HTR-8/SVneo (cell line): ENCODE data around the gene DBN1.

Experiments
- DNase-seq: peaks from one replicate; pipeline ENCODE4 v3.0.0; 2011; ENCODE audit warnings: low spot score, mixed read lengths; ENCODE audit not compliant: insufficient read length
- FAIRE-seq: peaks from 2 replicates; lab custom pipeline; 2011; peaks lifted over from hg19 to GRCh38; lab: Jason Lieb, UNC

DBN1 gene

DNA sequence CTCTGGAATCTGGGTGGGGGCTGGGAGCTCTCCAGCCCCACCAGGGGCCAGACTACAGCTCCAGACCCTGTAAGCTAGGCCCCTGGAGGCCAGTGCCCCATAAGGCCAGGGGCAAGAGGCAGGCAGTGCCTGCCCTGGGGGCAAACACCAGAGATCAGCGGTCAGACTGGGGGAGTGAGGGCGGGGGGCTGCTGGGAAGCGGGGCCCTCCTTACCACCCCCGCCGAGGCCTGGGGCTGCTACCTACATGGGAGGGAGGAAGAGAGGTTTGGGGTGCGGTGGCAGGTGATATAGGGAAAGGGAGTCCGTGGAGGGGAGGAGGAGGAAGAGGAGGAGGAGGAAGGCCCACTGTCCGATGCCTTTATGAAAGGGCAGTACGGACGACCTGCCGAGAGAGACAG lies 14.1 kb downstream of the DBN1 start:
- FAIRE-seq (no peak), DNase-seq (no peak)

DNA sequence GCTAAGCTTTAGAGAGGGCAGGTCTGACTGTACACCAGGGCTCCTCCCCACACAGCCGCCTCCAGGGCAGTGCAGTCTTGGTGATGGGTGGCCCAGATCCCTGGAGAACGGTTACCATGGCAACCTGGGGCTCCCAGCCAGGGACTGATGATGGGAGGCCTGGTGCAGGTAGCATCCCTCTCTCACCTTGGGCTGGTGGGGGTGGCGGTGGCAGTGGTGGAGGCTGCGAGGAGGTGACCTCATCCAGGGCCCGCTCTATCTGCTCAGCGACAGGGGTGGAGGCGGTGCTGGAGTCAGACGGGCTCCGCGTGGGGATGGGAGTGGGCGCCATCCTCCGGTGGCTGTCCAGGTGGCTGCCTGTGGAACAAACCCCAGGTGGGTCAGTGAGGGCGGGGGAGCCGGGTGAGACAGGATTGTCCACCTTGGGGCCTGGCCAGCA lies 14.5 kb downstream of the DBN1 start:
- no peak for FAIRE-seq
- no peak for DNase-seq

GRCh38 chr5:177457852-177458681 lies 15.4 kb downstream of the DBN1 start:
- no peak for DNase-seq
- no peak for FAIRE-seq

GRCh38 chr5:177456976-177457851 lies 16.2 kb downstream of the DBN1 start:
- DNase-seq (peak; percentile 92), FAIRE-seq (peak; percentile 72)

DNA sequence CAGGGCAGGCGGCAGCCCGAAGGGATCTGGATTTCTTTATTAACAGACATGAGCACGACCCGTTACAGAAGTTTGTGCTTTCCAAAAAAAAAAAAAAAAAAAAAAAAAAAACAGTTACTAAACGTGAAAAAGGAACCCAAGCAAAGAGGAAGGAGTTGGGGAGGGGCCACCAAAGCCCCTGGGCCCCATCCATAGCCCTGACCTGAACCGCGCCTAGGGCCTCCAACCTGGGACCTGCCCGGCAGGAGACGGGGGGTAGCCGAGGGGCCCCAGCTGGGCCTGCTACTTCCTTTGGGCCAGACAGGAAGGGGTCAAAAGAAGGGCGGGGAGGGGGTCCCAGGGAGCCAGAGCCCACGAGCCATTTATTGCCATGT lies 16.9 kb downstream of the DBN1 start:
- no peak for DNase-seq
- FAIRE-seq: no peak

DNA sequence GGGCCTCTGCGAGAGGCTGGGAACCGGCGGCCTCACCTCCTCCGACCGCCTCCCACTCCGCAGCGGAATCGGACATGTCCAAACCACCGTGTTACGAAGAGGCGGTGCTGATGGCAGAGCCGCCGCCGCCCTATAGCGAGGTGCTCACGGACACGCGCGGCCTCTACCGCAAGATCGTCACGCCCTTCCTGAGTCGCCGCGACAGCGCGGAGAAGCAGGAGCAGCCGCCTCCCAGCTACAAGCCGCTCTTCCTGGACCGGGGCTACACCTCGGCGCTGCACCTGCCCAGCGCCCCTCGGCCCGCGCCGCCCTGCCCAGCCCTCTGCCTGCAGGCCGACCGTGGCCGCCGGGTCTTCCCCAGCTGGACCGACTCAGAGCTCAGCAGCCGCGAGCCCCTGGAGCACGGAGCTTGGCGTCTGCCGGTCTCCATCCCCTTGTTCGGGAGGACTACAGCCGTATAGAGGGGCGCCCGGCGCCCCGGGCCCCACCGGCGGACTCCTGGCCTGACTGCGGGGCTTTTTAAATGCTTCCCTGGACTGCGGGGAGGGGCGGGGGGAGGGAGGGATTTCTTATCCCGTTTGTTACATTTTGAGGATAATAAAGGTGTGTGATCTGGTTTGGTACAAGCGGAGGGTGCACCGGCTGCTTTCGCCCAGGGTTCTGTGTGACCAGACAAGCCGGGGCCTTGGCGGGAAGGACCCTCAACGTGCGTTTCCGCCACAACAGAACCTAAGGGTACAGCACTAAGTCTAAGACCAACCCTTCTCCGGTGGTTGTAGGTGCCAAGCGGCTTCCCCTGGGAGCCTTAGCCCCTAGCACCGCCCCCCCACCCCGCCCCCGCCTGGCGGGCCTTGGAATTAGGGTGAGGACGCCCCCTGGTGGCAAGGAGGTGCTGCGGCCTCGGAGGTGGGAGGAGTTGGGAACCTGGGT lies 17.5 kb downstream of the DBN1 start:
- DNase-seq (peak; percentile 92), FAIRE-seq (no peak)

DNA sequence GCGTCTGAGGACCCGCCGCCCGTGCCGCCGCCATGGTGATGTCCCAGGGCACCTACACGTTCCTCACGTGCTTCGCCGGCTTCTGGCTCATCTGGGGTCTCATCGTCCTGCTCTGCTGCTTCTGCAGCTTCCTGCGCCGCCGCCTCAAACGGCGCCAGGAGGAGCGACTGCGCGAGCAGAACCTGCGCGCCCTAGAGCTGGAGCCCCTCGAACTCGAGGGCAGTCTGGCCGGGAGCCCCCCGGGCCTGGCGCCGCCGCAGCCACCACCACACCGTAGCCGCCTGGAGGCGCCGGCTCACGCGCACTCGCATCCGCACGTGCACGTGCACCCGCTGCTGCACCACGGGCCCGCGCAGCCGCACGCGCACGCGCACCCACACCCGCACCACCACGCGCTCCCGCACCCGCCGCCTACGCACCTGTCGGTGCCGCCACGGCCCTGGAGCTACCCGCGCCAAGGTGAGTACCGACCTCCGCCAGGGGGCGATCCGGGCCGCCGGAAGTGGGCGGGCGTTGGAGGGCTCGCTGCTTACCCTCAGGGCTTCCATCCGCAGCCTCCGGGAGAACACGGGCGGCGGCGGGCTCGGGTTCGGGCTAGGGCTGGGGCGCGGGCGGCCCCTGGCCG lies 18.3 kb downstream of the DBN1 start:
- FAIRE-seq (peak; percentile 93), DNase-seq (peak; percentile 68)

GRCh38 chr5:177454397-177455035 lies 18.9 kb downstream of the DBN1 start:
- peak; percentile 91 for FAIRE-seq
- DNase-seq: peak; percentile 96

DNA sequence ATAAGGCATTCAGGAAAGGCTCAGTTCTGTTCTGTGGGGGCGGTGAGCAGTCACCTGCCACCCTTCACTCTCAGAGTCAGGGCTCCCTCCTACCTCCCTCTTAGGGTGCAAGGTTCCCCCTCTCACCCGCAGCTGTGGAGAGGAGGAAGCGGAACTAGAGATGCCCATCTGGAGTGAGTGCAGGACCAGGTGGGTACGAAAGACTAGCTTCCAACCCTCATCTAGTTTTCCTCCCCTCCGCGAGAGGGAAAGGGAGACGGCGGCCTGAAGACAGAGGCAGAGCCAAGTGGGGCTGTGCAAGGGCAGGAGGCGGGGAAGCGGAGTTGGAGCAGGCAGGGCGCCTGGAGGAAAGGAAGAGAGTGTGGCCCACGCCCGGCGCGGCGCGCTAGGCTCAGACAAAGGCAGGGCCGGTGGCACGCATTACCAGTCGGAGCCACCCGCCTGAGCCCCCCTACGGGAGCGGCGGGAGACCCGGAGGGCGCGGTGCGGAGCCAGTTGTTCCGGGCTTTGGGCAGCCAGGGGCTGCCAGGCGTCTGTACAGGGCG lies 19.5 kb downstream of the DBN1 start:
- no peak for FAIRE-seq
- no peak for DNase-seq

DNA sequence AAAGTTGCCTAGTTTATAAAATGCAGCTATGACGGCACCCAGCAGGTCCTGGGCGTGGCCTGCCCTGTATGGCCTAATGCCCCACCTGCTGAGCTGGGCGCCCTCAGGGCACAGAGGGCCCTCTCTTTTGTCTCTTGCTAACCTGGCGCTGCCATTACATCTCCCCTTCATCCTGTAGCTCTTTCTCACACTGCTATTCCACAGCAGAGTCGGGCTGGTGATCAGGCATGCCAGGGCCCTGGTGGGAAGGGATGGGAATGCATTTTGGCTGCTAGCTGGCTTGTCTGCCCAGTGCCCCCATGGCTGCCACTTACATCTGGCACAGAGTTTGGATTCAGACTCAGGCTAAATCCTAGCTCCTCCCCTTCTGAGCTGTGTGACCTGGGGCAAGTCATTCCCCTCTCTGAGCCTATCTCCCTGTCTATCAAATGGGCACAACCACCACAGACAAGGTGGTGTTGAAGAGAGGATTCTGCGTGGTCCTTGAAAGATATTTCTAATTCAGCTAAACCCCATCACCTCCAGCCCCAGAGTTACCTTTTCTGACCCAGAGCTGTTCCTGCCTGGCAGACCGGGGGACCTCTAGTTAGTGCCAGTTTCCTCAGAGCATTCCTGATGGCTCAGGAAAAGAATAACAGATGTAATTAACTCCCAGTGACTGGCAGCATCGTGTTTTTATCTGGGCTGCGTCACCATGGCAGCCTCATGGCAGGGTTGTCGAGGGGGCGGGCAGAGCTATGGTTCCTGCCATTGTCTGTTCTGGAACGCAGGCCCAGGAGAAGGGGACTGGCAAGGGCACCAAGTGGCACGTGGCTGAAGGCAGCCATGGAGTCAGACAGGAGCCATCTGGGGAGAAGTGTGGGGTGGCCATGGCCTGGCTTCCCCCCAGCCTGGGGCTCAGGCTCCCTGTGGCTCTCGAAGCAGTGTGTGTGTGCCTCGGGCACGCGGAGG lies 20.5 kb downstream of the DBN1 start:
- FAIRE-seq: no peak
- no peak for DNase-seq

DNA sequence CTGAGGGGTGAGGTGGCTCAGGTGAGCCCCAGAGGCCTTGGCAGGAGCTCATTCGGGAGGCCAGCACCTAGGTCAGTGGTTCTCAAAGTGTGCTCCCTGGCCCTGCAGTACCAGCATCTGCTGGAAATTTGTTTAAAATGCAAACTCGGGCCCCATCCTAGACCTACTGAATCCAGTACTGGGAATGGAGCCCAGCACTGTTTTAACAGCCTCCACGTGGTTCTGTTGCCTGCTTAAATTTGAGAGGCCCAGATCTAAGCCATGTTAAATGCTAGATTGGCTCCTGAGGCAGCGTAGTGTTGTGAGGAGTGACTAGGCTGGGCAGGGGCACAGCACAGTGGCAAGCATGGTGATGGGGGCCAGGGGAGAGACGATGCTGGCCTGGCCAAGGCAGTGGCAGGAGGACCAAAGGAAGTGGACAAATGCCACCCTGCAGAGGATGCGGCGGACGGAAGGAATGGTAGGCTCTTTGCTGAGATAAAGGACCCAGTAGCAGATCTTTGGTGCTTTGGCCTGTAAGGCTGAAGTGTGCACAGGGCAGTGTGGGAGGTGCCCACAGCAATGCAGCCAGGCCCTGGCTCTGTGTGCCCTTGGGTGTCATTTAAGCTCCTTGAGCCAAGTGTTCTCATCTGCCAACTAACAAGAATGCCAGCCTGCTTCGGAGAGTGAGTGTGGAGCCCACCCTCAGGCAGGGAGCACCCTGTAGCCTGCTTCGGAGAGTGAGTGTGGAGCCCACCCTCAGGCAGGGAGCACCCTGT lies 22.6 kb downstream of the DBN1 start:
- no peak for FAIRE-seq
- DNase-seq: no peak

GRCh38 chr5:177449140-177450061 lies 24.0 kb downstream of the DBN1 start:
- no peak for DNase-seq
- FAIRE-seq: no peak

DNA sequence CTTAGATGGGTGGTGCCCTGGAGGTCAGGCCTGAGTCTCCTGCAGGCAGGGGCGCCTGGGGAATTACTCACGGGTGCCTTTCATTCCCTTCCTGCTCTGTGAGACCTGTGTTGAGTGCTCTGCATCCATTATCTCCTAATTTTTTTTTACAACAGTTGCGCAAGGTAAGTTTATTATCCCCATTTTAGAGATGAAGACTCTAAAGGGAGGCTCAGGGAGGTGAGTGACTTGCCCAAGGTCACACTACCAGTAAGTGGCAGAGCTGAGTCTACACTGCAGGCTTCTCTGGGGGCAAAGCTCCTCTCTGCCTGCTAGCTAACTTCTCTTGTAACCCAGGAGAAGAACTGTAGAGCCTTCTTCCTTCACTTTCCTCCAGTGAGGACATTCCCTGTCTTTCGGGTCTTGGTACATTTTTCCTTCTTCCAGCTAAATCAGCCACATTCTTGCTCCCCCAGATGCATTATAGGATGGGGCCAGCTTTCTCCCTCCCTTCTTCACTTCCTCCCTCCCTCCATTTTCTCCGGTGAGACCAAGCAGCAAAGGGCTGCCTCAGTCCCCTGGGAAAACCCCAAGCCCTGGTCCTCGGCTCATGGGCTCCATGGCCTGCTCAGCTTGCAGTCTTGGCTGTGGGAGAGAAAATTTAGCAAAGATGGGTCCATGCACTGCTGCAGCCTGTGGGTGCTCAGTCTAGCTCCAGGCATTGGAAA lies 25.0 kb downstream of the DBN1 start:
- FAIRE-seq (no peak), DNase-seq (no peak)

DNA sequence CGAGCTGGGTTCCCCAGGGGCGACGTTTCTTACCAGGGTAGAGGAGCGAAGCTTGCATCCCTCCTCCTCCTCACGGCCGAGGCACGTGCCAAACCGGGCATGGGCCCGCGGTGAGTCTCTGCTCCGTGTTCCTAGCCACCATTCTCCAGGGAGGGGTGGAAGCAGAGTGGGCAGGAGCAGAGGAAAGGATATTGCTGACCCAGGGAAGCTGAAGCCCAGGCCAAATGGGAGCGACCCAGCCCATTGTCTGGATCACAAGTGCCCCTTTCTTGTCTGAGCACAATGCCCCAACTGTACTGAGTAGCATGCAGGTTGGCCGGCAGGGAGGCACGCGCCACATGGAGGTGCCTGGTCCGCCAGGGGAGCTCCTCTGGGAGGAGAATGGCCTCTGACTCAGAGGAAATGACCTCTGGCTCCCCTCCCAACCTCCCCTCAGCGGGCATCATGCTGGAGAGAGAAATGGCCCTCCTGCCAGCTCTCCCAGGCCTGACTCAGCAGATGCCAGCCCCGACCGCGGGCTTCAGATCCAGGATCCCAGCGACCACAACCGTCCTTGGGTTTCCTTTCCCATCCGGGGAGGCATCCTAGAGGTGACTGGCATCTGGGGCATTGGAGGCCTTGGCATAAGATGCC lies 25.7 kb downstream of the DBN1 start:
- FAIRE-seq (peak; percentile 51), DNase-seq (peak; percentile 92)

DNA sequence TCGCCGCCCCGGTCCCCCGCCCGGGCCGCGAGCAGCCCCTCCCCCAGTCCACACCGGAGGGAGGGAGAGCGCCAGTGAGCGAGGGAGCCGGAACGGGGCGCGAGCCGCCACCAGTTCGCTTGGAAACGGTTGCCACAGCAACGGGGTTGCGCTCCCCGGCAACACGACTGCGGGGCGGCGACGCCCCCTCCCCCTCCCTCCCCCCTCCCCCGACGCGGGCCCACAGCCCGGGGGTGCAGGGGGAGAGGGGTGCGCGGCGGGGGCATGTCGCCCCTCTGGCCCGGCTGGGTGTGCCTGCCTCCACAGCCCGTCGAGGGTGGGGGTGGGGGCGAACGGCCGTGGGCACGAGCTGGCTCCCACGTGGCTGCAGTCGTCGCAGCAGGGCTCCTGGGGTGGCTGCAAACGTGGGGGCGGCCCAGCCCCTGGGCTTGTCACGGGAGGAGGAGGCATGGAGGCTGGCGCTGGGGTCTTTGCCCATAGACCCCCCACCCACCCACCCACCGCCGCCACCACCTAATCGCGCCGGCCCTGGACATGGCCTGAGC lies 26.3 kb downstream of the DBN1 start:
- peak; percentile 80 for FAIRE-seq
- DNase-seq: no peak
